ENCODE results near the gene OR2AT4.

- no peak for TF ChIP-seq EZH2 (IDR thresholded peaks at IDR 0.05; ENCODE audit: insufficient read depth, poor library complexity, severe bottlenecking)
- no peak for TF ChIP-seq EZH2phosphoT487 (IDR thresholded peaks at IDR 0.05; ENCODE audit: insufficient read depth, low read depth)
Measured at GRCh38 chr11:75050516-75050915, 46.2 kb downstream of the OR2AT4 start.

Measured in GM23248 (cell line).